Measurements from ENCODE around the gene RNF182.

Gene RNF182

DNA sequence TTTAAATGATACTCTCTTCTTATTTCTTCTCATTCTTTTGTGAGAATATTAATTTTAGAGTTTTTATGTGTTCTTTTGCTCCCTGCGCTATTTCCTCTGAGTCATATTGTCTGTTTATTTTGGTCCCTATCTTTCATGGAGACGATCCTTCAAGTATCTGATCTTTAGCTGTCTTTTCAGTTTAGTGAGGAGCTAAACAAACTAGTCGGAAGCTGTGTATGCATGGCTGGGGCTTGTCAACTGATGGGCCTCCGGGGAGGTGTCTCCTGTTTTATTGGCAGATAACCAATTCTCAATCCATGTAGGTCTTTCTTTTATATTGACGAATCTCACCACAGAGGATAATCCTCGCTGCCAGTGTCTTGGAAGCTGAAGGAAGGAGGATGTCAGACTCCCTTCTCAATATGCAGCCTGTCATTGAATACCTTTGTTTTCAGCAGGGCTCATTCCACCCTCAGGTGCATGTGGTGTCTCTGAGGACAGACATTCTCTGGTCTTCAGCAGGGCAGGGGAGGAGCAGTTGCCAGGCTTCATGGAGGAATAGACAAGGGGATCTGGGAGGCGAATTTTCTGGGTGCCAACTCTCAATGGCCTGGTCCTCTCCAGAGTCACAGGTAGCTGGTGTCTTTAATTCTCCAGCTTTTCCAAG lies 64.9 kb downstream of the RNF182 start:
- TF ChIP-seq FOXM1 (IDR thresholded peaks at IDR 0.05; ENCODE audit: borderline replicate concordance, low read depth) (no peak), TCF12 (IDR thresholded peaks at IDR 0.05; ENCODE audit: low read depth) (no peak)

DNA sequence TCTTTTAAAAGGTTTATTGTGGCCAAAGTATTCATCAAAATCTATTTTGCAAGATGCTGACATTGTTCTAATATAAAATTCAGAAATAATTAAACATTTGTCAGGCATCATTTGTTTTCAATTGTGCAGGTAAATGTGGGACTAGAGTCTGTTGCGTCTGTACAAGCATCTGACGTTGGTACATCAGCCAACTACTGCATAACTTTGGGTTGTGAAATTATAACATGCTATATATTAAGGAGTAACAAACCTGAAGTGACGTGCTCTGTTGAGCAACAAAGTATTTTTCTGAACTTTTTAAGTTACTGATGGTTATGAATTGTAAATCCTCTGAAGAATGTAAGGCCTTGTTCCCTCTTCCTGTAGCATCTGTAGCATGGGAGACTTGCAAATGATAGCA lies 66.0 kb downstream of the RNF182 start:
- TF ChIP-seq CEBPB (IDR thresholded peaks at IDR 0.05) (no peak), EGR1 (IDR thresholded peaks at IDR 0.05) (no peak), CREB1 (IDR thresholded peaks at IDR 0.05; ENCODE audit: low read depth) (no peak), NFIC (IDR thresholded peaks at IDR 0.05) (no peak), TCF12 (IDR thresholded peaks at IDR 0.05; ENCODE audit: low read depth) (no peak)
- TF ChIP-seq, protein P1, sequence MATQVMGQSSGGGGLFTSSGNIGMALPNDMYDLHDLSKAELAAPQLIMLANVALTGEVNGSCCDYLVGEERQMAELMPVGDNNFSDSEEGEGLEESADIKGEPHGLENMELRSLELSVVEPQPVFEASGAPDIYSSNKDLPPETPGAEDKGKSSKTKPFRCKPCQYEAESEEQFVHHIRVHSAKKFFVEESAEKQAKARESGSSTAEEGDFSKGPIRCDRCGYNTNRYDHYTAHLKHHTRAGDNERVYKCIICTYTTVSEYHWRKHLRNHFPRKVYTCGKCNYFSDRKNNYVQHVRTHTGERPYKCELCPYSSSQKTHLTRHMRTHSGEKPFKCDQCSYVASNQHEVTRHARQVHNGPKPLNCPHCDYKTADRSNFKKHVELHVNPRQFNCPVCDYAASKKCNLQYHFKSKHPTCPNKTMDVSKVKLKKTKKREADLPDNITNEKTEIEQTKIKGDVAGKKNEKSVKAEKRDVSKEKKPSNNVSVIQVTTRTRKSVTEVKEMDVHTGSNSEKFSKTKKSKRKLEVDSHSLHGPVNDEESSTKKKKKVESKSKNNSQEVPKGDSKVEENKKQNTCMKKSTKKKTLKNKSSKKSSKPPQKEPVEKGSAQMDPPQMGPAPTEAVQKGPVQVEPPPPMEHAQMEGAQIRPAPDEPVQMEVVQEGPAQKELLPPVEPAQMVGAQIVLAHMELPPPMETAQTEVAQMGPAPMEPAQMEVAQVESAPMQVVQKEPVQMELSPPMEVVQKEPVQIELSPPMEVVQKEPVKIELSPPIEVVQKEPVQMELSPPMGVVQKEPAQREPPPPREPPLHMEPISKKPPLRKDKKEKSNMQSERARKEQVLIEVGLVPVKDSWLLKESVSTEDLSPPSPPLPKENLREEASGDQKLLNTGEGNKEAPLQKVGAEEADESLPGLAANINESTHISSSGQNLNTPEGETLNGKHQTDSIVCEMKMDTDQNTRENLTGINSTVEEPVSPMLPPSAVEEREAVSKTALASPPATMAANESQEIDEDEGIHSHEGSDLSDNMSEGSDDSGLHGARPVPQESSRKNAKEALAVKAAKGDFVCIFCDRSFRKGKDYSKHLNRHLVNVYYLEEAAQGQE (IDR thresholded peaks at IDR 0.05; ENCODE audit: low read depth): no peak
- TF ChIP-seq, protein P2, sequence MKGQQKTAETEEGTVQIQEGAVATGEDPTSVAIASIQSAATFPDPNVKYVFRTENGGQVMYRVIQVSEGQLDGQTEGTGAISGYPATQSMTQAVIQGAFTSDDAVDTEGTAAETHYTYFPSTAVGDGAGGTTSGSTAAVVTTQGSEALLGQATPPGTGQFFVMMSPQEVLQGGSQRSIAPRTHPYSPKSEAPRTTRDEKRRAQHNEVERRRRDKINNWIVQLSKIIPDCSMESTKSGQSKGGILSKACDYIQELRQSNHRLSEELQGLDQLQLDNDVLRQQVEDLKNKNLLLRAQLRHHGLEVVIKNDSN (IDR thresholded peaks at IDR 0.05): no peak

DNA sequence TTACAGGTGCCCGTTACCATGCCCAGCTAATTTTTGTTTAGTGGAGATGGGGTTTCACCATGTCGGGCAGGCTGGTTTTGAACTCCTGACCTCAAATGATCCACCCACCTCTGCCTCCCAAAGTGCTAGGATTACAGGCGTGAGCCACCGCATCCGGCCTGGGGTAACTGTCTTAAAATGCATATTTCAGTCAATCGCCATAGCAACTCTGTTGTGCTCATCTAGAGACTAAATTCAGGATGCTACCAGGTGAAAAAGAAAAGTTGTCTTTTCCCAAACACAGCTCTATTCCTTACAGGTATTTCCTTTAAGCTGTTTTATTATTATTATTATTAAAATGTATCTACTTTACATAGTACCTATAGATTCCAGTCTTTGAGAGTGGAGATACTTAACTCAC lies 66.6 kb downstream of the RNF182 start:
- TF ChIP-seq TCF12 (IDR thresholded peaks at IDR 0.05; ENCODE audit: low read depth) (no peak), FOXM1 (IDR thresholded peaks at IDR 0.05; ENCODE audit: borderline replicate concordance, low read depth) (no peak), EP300 (IDR thresholded peaks at IDR 0.05; ENCODE audit: borderline replicate concordance) (no peak), CEBPB (IDR thresholded peaks at IDR 0.05) (no peak), EGR1 (IDR thresholded peaks at IDR 0.05) (no peak), NFIC (IDR thresholded peaks at IDR 0.05) (no peak), YY1 (IDR thresholded peaks at IDR 0.05; ENCODE audit: low read depth) (no peak), CREB1 (IDR thresholded peaks at IDR 0.05; ENCODE audit: low read depth) (no peak), TAF1 (IDR thresholded peaks at IDR 0.05; ENCODE audit: low read depth) (no peak), ZBTB7A (IDR thresholded peaks at IDR 0.05; ENCODE audit: low read depth) (no peak), TEAD4 (IDR thresholded peaks at IDR 0.05) (no peak)
- TF ChIP-seq, protein P2 (IDR thresholded peaks at IDR 0.05): no peak
- TF ChIP-seq, protein P1 (IDR thresholded peaks at IDR 0.05; ENCODE audit: low read depth): no peak
- TF ChIP-seq, protein P3, sequence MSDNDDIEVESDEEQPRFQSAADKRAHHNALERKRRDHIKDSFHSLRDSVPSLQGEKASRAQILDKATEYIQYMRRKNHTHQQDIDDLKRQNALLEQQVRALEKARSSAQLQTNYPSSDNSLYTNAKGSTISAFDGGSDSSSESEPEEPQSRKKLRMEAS (IDR thresholded peaks at IDR 0.05): no peak

DNA sequence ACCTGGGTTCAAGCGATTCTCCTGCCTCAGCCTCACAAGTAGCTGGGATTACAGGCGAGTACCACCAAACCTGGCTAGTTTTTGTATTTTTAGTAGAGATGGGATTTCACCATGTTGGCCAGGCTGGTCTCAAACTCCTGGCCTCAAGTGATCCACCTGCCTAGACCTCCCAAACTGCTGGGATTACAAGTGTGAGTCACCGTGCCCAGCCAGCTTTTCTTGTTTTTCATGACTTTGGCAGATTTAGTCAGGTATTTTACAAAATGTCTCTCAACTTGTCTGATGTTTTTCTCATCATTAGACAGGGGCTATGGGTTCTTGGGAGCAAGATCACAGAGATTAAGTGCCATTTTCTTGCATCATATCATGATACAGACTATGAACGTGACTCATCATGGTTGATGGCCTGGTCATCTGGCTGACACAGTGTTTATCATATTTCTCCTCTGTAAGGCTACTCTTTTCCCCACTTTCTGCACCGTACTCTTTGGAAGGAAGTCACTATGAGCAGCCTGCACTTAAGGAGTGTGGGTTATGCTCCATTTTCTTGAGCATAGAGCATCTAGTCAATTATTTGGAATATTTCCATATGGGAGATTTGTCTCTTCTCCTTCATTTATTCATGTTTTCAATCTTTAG lies 67.8 kb downstream of the RNF182 start:
- TF ChIP-seq, protein P3 (IDR thresholded peaks at IDR 0.05): no peak
- TF ChIP-seq EGR1 (IDR thresholded peaks at IDR 0.05) (no peak), EP300 (IDR thresholded peaks at IDR 0.05; ENCODE audit: borderline replicate concordance) (no peak), RAD21 (IDR thresholded peaks at IDR 0.05; ENCODE audit: low read depth) (no peak), TCF12 (IDR thresholded peaks at IDR 0.05; ENCODE audit: low read depth) (no peak), CEBPB (IDR thresholded peaks at IDR 0.05) (no peak), CREB1 (IDR thresholded peaks at IDR 0.05; ENCODE audit: low read depth) (no peak), TAF1 (IDR thresholded peaks at IDR 0.05; ENCODE audit: low read depth) (no peak)
- TF ChIP-seq, protein P1 (IDR thresholded peaks at IDR 0.05; ENCODE audit: low read depth): no peak
- TF ChIP-seq, protein P2 (IDR thresholded peaks at IDR 0.05): no peak
